C4-2B (cell line): ENCODE measurements around the gene MTMR1.

Experiments
- ZFX ChIP-seq: fragments of 450-650 bp; IDR thresholded peaks from 2 replicates; pipeline ENCODE4 v1.6.1; 2017
- TF ChIP-seq, protein P1 (sequence below): fragments of 450-650 bp; conservative IDR thresholded peaks from 2 replicates; pipeline ENCODE4 v1.5.1; 2017; ENCODE audit warnings: mild to moderate bottlenecking

DNA sequence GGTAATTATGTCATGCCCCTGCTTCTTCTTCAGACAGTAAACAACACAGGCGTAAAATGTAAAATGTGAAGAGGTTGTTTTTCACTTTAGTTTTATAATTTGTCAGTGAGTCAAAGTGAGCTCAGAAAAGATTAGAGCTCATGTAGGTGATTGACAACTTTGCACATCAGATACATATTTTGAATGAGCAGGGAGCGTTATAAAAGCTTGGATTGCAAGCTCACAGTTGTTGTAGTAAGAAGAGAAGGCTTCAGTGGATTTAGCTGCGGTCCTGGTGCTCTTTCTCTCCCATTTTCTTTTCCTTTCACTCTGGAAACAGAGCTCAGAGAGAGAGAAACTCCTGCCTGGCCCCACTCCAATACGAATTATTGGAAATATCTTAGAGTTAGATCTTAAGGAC lies 26.4 kb downstream of the MTMR1 start:
- TF ChIP-seq, protein P1, sequence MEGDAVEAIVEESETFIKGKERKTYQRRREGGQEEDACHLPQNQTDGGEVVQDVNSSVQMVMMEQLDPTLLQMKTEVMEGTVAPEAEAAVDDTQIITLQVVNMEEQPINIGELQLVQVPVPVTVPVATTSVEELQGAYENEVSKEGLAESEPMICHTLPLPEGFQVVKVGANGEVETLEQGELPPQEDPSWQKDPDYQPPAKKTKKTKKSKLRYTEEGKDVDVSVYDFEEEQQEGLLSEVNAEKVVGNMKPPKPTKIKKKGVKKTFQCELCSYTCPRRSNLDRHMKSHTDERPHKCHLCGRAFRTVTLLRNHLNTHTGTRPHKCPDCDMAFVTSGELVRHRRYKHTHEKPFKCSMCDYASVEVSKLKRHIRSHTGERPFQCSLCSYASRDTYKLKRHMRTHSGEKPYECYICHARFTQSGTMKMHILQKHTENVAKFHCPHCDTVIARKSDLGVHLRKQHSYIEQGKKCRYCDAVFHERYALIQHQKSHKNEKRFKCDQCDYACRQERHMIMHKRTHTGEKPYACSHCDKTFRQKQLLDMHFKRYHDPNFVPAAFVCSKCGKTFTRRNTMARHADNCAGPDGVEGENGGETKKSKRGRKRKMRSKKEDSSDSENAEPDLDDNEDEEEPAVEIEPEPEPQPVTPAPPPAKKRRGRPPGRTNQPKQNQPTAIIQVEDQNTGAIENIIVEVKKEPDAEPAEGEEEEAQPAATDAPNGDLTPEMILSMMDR, result no peak
- TF ChIP-seq ZFX, result no peak
